Measurements from ENCODE around the gene BRD7. TPM values are rescaled to one million over a fixed set of nuclear protein-coding genes. Genes with fewer than 3 reads are reported as not detected.
A peak's percentile ranks its signal among the peaks of the same experiment; 100 is the strongest.
"Not testable (repeated sequence)": the region's sequence is repeated elsewhere in the genome, so short reads cannot be mapped to it uniquely, and the experiment has no call there.

BRD7 gene
- total RNA-seq, 1 donor from 2014 or later, result 79.5 TPM

GRCh38 chr16:50363656-50364055, 5.1 kb downstream of the BRD7 start:
- H3K4me1 Mint-ChIP-seq (ENCODE audit: low read depth), result peaks cover 43% of the 10 kb centered on the region
- peaks cover 74% of the 10 kb centered on the region for H3K36me3 Mint-ChIP-seq (ENCODE audit: low read depth)
- H3K4me3 Mint-ChIP-seq (ENCODE audit: low read depth), result no peak overlapping the region
- intact Hi-C loops (cut with micrococcal nuclease), result no loop called here
- H3K9me3 Mint-ChIP-seq, result no peaks in the 10 kb centered on the region
- H3K27me3 Mint-ChIP-seq (ENCODE audit: low read depth), result no peaks in the 10 kb centered on the region
- DNase-seq (ENCODE audit: low spot score), result no peak
- no peak overlapping the region for H3K27ac Mint-ChIP-seq

DNA sequence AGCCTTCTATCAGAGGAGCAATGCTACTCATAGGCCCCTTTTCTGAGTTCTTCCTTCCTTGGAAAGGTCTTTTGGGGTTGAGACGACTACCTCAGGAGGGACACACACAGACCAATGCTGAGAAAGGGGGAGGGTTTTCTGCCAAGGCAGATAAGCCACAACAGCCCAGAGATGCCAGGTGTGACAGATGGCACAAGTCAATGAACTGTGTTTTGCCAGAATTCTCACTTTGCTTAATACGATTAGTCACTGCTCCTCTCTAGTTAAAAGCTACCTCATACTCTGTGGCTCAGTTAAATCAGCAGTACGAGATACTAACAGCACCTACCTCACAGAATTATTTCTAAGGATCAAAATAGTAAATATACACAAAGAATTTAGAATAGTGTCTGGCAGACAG, 8.0 kb downstream of the BRD7 start:
- Mint-ChIP-seq H3K4me1 (ENCODE audit: low read depth) (peaks cover 31% of the 10 kb centered on the region), H3K27ac (no peak overlapping the region), H3K36me3 (ENCODE audit: low read depth) (peaks cover 67% of the 10 kb centered on the region), H3K4me3 (ENCODE audit: low read depth) (no peak overlapping the region), H3K27me3 (ENCODE audit: low read depth) (no peaks in the 10 kb centered on the region), H3K9me3 (no peaks in the 10 kb centered on the region)
- no peak for DNase-seq (ENCODE audit: low spot score)
- intact Hi-C loops (cut with micrococcal nuclease), result no loop called here

- H3K27me3 Mint-ChIP-seq (ENCODE audit: low read depth), result no peaks in the 10 kb centered on the region
- no peak overlapping the region for H3K27ac Mint-ChIP-seq
- DNase-seq (ENCODE audit: low spot score), result no peak
- H3K4me3 Mint-ChIP-seq (ENCODE audit: low read depth), result no peak overlapping the region
- intact Hi-C loops (cut with micrococcal nuclease), result no loop called here
- peaks cover 27% of the 10 kb centered on the region for H3K4me1 Mint-ChIP-seq (ENCODE audit: low read depth)
- H3K9me3 Mint-ChIP-seq, result no peaks in the 10 kb centered on the region
- peaks cover 67% of the 10 kb centered on the region for H3K36me3 Mint-ChIP-seq (ENCODE audit: low read depth)
Measured at GRCh38 chr16:50360033-50360778, 8.6 kb downstream of the BRD7 start.

- H3K9me3 Mint-ChIP-seq, result no peaks in the 10 kb centered on the region
- no peak overlapping the region for H3K4me3 Mint-ChIP-seq (ENCODE audit: low read depth)
- H3K27ac Mint-ChIP-seq, result no peak overlapping the region
- H3K36me3 Mint-ChIP-seq (ENCODE audit: low read depth), result peaks cover 67% of the 10 kb centered on the region
- no peaks in the 10 kb centered on the region for H3K27me3 Mint-ChIP-seq (ENCODE audit: low read depth)
- peaks cover 27% of the 10 kb centered on the region for H3K4me1 Mint-ChIP-seq (ENCODE audit: low read depth)
- no peak for DNase-seq (ENCODE audit: low spot score)
- intact Hi-C loops (cut with micrococcal nuclease), result no loop called here
Measured at GRCh38 chr16:50359626-50360025, 9.2 kb downstream of the BRD7 start.

GRCh38 chr16:50354629-50355456, 13.9 kb downstream of the BRD7 start:
- Mint-ChIP-seq H3K27ac (peak overlapping the region; percentile 47), H3K36me3 (ENCODE audit: low read depth) (peaks cover 74% of the 10 kb centered on the region), H3K4me3 (ENCODE audit: low read depth) (no peak overlapping the region), H3K9me3 (no peaks in the 10 kb centered on the region), H3K27me3 (ENCODE audit: low read depth) (no peaks in the 10 kb centered on the region), H3K4me1 (ENCODE audit: low read depth) (peaks cover 17% of the 10 kb centered on the region)
- DNase-seq (ENCODE audit: low spot score), result no peak
- intact Hi-C loops (cut with micrococcal nuclease), result loop anchor here (1.0 to 2.0 kb wide), 2 partner anchors 16 to 28 kb away; no protein-coding TSS in a partner anchor

DNA sequence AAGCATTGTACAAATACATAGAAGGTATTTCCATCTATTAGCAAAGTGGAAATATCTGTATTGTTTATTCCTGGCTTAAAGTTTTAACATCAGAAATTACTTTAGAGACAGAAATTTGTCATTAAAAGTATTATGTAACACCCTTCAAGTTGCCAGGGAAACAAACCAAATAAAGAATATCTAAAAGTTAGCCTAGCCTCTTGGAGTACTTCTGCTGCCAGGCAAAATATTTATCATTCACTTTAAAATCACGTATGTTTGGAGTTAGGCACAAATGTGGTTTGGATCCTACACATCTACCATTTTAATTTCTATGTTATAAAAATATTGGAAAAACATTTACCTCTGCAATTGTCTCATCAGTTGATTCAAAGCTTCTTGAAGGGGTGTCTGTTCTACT, 14.7 kb downstream of the BRD7 start:
- no peak overlapping the region for H3K4me3 Mint-ChIP-seq (ENCODE audit: low read depth)
- intact Hi-C loops (cut with micrococcal nuclease), result loop anchor here (2.0 kb wide), 1 partner anchor 15 kb away; no protein-coding TSS in a partner anchor
- H3K9me3 Mint-ChIP-seq, result peaks cover 5% of the 10 kb centered on the region
- H3K36me3 Mint-ChIP-seq (ENCODE audit: low read depth), result peaks cover 75% of the 10 kb centered on the region
- no peaks in the 10 kb centered on the region for H3K27me3 Mint-ChIP-seq (ENCODE audit: low read depth)
- H3K4me1 Mint-ChIP-seq (ENCODE audit: low read depth), result peaks cover 13% of the 10 kb centered on the region
- H3K27ac Mint-ChIP-seq, result no peak overlapping the region
- DNase-seq (ENCODE audit: low spot score), result no peak

GRCh38 chr16:50351952-50352351, 16.8 kb downstream of the BRD7 start:
- Mint-ChIP-seq H3K4me3 (ENCODE audit: low read depth) (no peak overlapping the region), H3K27ac (no peak overlapping the region), H3K4me1 (ENCODE audit: low read depth) (peaks cover 11% of the 10 kb centered on the region), H3K9me3 (peaks cover 9% of the 10 kb centered on the region), H3K27me3 (ENCODE audit: low read depth) (no peaks in the 10 kb centered on the region), H3K36me3 (ENCODE audit: low read depth) (peaks cover 84% of the 10 kb centered on the region)
- intact Hi-C loops (cut with micrococcal nuclease), result no loop called here
- DNase-seq (ENCODE audit: low spot score), result no peak

DNA sequence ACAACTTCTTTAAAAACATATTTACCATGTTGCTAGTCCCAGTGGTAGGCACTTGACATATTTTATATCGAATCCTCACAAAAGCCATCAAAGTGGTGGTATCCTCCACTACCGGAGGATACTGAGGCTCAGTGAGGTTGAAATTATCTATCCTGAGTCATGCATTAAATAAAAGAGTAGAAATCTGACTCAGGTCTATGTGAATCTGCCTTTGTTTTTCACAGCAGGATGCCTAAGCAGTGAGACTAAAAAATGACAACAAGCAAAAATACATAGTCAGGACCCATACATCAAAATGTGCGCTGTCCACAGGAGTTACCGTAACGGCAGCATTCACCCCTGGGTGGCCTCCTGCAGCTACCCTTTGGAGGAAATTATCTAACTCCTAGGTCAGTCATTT, 17.7 kb downstream of the BRD7 start:
- H3K36me3 Mint-ChIP-seq (ENCODE audit: low read depth), result peaks cover 90% of the 10 kb centered on the region
- no peak for DNase-seq (ENCODE audit: low spot score)
- peaks cover 13% of the 10 kb centered on the region for H3K4me1 Mint-ChIP-seq (ENCODE audit: low read depth)
- no peak overlapping the region for H3K27ac Mint-ChIP-seq
- intact Hi-C loops (cut with micrococcal nuclease), result no loop called here
- H3K4me3 Mint-ChIP-seq (ENCODE audit: low read depth), result no peak overlapping the region
- H3K27me3 Mint-ChIP-seq (ENCODE audit: low read depth), result no peaks in the 10 kb centered on the region
- peaks cover 9% of the 10 kb centered on the region for H3K9me3 Mint-ChIP-seq

- H3K27me3 Mint-ChIP-seq (ENCODE audit: low read depth); H3K4me1 Mint-ChIP-seq (ENCODE audit: low read depth); DNase-seq (ENCODE audit: low spot score); H3K4me3 Mint-ChIP-seq (ENCODE audit: low read depth); H3K27ac Mint-ChIP-seq; intact Hi-C loops (cut with micrococcal nuclease); H3K9me3 Mint-ChIP-seq: not testable (repeated sequence)
- peaks cover 87% of the 10 kb centered on the region for H3K36me3 Mint-ChIP-seq (ENCODE audit: low read depth)
Measured at GRCh38 chr16:50345210-50345609, 23.6 kb downstream of the BRD7 start.

DNA sequence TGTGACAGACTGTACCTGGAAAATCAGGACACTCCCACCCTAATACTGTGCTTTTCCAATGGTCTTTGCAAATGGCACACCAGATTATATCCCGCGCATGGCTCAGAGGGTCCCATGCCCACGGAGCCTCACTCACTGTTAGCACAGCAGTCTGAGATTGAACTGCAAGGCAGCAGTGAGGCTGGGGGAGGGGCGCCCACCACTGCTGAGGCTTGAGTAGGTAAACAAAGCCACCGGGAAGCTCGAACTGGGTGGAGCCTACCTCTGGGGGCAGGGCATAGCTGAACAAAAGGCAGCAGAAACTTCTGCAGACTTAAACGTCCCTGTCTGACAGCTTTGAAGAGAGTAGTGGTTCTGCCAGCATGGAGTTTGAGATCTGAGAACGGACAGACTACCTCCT, 25.2 kb downstream of the BRD7 start:
- H3K27ac Mint-ChIP-seq; H3K4me3 Mint-ChIP-seq (ENCODE audit: low read depth); DNase-seq (ENCODE audit: low spot score); intact Hi-C loops (cut with micrococcal nuclease); H3K27me3 Mint-ChIP-seq (ENCODE audit: low read depth); H3K9me3 Mint-ChIP-seq: not testable (repeated sequence)
- Mint-ChIP-seq H3K4me1 (ENCODE audit: low read depth) (peaks cover 17% of the 10 kb centered on the region), H3K36me3 (ENCODE audit: low read depth) (peaks cover 77% of the 10 kb centered on the region)

- Mint-ChIP-seq H3K27ac (no peak overlapping the region), H3K4me1 (ENCODE audit: low read depth) (peaks cover 23% of the 10 kb centered on the region), H3K27me3 (ENCODE audit: low read depth) (no peaks in the 10 kb centered on the region), H3K36me3 (ENCODE audit: low read depth) (peaks cover 64% of the 10 kb centered on the region), H3K4me3 (ENCODE audit: low read depth) (no peak overlapping the region), H3K9me3 (no peaks in the 10 kb centered on the region)
- DNase-seq (ENCODE audit: low spot score), result no peak
- intact Hi-C loops (cut with micrococcal nuclease), result no loop called here
Measured at GRCh38 chr16:50340578-50340977, 28.2 kb downstream of the BRD7 start.

GRCh38 chr16:50338371-50339231, 30.2 kb downstream of the BRD7 start:
- Mint-ChIP-seq H3K36me3 (ENCODE audit: low read depth) (peaks cover 65% of the 10 kb centered on the region), H3K4me1 (ENCODE audit: low read depth) (peaks cover 35% of the 10 kb centered on the region), H3K9me3 (no peaks in the 10 kb centered on the region), H3K27me3 (ENCODE audit: low read depth) (no peaks in the 10 kb centered on the region), H3K27ac (peak overlapping the region; percentile 78), H3K4me3 (ENCODE audit: low read depth) (peak overlapping the region; percentile 41)
- no peak for DNase-seq (ENCODE audit: low spot score)
- intact Hi-C loops (cut with micrococcal nuclease), result loop anchor here (1.0 to 10.0 kb wide), 9 partner anchors 11 to 469 kb away; partner anchors contain the start of genes BRD7, CNEP1R1 and CYLD
